GM12865 (cell line): ENCODE measurements around the gene D2HGDH.

Experiments used
- DNase-seq: peaks from one replicate; pipeline ENCODE4 v3.0.0; 2010; ENCODE audit warnings: low read depth
- H3K4me3 ChIP-seq: 2 replicates; pipeline ENCODE4 v1.5.1; 2011; ENCODE audit warnings: mild to moderate bottlenecking, low read depth, low read length, control low read depth
- TF ChIP-seq, protein P1 (sequence below): IDR thresholded peaks from 2 replicates; pipeline ENCODE4 v1.5.1; 2011; ENCODE audit warnings: low read length, control low read depth, low read depth, inconsistent platforms; ENCODE audit not compliant: insufficient read depth; ENCODE audit errors: missing control alignments

Gene D2HGDH

DNA sequence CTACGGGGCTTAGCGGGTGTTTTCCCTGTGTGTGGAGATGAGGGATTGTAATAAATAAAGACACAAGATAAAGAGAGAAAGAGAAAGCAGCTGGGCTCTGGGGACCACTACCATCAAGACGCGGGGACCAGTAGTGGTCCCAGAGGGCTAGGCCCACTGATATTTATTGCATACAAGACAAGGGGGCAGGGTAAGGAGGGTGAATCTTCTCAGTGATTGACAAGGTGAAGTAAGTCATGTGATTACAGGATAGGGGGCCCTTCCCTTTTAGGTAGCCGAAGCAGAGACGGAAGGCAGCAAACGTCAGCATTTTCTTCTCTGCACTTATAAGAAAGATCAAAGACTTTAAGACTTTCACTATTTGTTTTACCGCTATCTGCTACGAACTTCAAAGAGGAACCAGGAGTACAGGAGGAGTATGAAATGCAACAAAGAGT, 37.7 kb downstream of the D2HGDH start:
- H3K4me3 ChIP-seq: peak overlapping the region; percentile 49
- TF ChIP-seq, protein P1, sequence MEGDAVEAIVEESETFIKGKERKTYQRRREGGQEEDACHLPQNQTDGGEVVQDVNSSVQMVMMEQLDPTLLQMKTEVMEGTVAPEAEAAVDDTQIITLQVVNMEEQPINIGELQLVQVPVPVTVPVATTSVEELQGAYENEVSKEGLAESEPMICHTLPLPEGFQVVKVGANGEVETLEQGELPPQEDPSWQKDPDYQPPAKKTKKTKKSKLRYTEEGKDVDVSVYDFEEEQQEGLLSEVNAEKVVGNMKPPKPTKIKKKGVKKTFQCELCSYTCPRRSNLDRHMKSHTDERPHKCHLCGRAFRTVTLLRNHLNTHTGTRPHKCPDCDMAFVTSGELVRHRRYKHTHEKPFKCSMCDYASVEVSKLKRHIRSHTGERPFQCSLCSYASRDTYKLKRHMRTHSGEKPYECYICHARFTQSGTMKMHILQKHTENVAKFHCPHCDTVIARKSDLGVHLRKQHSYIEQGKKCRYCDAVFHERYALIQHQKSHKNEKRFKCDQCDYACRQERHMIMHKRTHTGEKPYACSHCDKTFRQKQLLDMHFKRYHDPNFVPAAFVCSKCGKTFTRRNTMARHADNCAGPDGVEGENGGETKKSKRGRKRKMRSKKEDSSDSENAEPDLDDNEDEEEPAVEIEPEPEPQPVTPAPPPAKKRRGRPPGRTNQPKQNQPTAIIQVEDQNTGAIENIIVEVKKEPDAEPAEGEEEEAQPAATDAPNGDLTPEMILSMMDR: no peak
- peak; percentile 88 for DNase-seq

DNA sequence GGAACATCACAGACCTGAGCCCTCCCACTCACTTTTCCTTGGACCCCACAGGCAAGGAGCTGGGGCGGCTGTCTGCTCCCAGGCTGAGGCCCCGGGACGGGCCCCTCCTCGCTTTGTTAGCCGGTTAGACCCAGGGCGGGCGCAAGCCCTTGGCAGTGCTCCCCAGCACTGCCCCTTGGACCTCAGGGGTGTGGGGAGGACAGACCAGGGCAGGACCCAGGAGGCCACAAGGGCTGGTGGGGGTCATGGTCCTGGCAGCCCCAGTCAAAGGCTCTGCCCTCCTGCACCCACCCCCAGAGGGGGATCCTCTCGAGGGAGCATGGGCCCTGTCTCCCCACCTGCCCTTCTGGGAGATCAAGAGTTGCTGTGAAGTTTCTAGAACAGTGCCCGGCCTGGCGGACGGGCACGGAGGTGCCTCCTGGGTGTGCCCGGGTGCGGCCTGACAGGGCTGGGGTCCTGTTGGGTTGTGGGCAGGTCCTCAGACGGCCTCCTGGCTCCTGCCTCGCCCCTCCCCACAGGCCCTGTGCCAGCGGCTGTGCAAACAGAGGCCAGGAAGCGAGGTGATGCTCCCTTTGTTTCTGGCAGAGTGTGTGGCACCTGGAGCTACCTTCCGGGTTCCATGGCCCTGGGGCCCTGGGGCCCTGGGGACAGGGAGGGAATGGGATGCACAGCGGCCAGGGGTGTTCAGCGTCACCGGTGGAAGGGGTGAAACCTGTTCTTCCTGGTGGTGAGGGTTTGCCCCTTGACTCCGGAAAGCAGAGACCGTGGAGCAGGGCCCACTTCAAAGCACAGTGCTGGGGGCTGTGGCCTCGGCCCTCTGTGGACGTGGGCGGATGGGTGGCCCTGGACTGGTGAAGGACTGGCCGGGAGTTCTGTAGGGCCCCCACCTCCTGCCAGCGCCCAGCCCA, 39.3 kb downstream of the D2HGDH start:
- H3K4me3 ChIP-seq: no peak overlapping the region
- TF ChIP-seq, protein P1: no peak
- no peak for DNase-seq

- DNase-seq: no peak
- H3K4me3 ChIP-seq: no peak overlapping the region
- TF ChIP-seq, protein P1: no peak
These were observed 40.2 kb downstream of the D2HGDH start for GRCh38 chr2:241774419-241775222.

GRCh38 chr2:241775223-241776177, 41.1 kb downstream of the D2HGDH start:
- no peak overlapping the region for H3K4me3 ChIP-seq
- TF ChIP-seq, protein P1: no peak
- DNase-seq: no peak

GRCh38 chr2:241776336-241777169, 42.1 kb downstream of the D2HGDH start, which contains the start of gene GAL3ST2:
TSS of gene GAL3ST2 (plus strand) at chr2:241776822. CDS start at chr2:241776956, 134 bp downstream.
- TF ChIP-seq, protein P1: no peak
- no peak for DNase-seq
- no peak within 1 kb of the TSS for H3K4me3 ChIP-seq
